ENCODE data around the gene NFYC.

DNA sequence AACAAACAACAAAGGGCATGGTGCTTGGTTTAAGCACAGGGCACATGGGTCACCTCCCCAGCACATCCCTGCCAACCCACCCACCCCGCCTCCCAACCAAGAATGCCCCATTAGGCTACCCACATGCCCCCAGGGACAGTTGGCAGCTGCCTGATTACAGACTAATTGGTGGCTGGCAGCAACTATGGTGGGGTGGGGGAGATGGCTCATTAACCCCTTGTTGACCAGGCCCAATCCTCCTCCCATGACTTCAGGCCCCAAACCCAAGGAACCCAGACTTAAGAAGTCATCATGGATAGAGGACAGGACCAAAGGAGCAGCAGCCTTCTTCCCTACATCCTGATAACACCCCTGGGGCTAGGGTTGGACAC is 27.4 kb upstream of the NFYC start:
- no peak for TF ChIP-seq TAF1 (IDR thresholded peaks at IDR 0.05; ENCODE audit: low read depth, low read length)
- TF ChIP-seq POLR2A (IDR thresholded peaks at IDR 0.05; ENCODE audit: low read depth, low read length) = no peak
- TF ChIP-seq POLR2AphosphoS5 (IDR thresholded peaks at IDR 0.05; ENCODE audit: low read depth, low read length) = no peak
- no peak for TF ChIP-seq POU2F2 (IDR thresholded peaks at IDR 0.05; ENCODE audit: low read depth, low read length)
- TF ChIP-seq PAX5 (IDR thresholded peaks at IDR 0.05; ENCODE audit: insufficient read depth, low read length, severe bottlenecking) = no peak
